Loucy (cell line): ENCODE data around the gene PFDN1.
A peak's percentile ranks its signal among the peaks of the same experiment; 100 is the strongest.

Experiments used
- H2AFZ ChIP-seq: fragments of 200-600 bp; sonication (generic); 2 replicates; pipeline ENCODE4 v1.6.0; 2016; ENCODE audit warnings: antibody characterized with exemption, mild to moderate bottlenecking, low read length, moderate library complexity
- H3F3A ChIP-seq: fragments of 200-600 bp; 2 replicates; pipeline ENCODE4 v1.6.0; 2016; ENCODE audit warnings: antibody characterized with exemption, low read depth, mild to moderate bottlenecking
- H3K27me3 ChIP-seq: fragments of 200-600 bp; sonication (generic); 2 replicates; pipeline ENCODE4 v1.6.1; 2014; ENCODE audit warnings: low read length, mild to moderate bottlenecking; ENCODE audit not compliant: insufficient read depth, poor library complexity, severe bottlenecking
- H3K36me3 ChIP-seq: fragments of 200-600 bp; sonication (generic); 2 replicates; pipeline ENCODE4 v1.6.1; 2016; ENCODE audit warnings: low read length; ENCODE audit not compliant: insufficient read depth
- H3K4me1 ChIP-seq: fragments of 200-600 bp; sonication (generic); 2 replicates; pipeline ENCODE4 v1.5.1; 2014; ENCODE audit warnings: low read length, mild to moderate bottlenecking; ENCODE audit not compliant: insufficient read depth, poor library complexity, severe bottlenecking
- H3K4me2 ChIP-seq: fragments of 200-600 bp; sonication (generic); 2 replicates; pipeline ENCODE4 v1.6.0; 2014; ENCODE audit warnings: antibody characterized with exemption, low read length, low read depth, mild to moderate bottlenecking; ENCODE audit not compliant: poor library complexity, severe bottlenecking
- H3K4me3 ChIP-seq: fragments of 200-600 bp; sonication (generic); 2 replicates; pipeline ENCODE4 v1.5.1; 2014; ENCODE audit warnings: low read length, mild to moderate bottlenecking, mixed read lengths; ENCODE audit not compliant: poor library complexity, severe bottlenecking
- H3K79me2 ChIP-seq: fragments of 200-600 bp; sonication (generic); 2 replicates; pipeline ENCODE4 v1.6.1; 2014; ENCODE audit warnings: low read length; ENCODE audit not compliant: insufficient read depth
- H3K9ac ChIP-seq: fragments of 200-600 bp; sonication (generic); 2 replicates; pipeline ENCODE4 v1.6.0; 2014; ENCODE audit warnings: mild to moderate bottlenecking, low read depth, low read length, moderate library complexity; ENCODE audit not compliant: poor library complexity, severe bottlenecking
- H3K9me2 ChIP-seq: fragments of 200-600 bp; sonication (generic); replicated peaks from 2 replicates; pipeline ENCODE4 v1.6.1; 2016; ENCODE audit warnings: low read depth, low read length, mixed read lengths
- H3K9me3 ChIP-seq: fragments of 200-600 bp; sonication (generic); 2 replicates; pipeline ENCODE4 v1.6.1; 2014; ENCODE audit warnings: mild to moderate bottlenecking, antibody characterized with exemption, low read length, low read depth; ENCODE audit not compliant: insufficient read depth
- H4K20me1 ChIP-seq: fragments of 200-600 bp; sonication (generic); 2 replicates; pipeline ENCODE4 v1.6.0; 2014; ENCODE audit warnings: antibody characterized with exemption, low read length, mild to moderate bottlenecking; ENCODE audit not compliant: insufficient read depth, poor library complexity, severe bottlenecking
- CTCF ChIP-seq: fragments of 200-600 bp; sonication (generic); conservative IDR thresholded peaks from 2 replicates; pipeline ENCODE4 v1.5.1; 2014; ENCODE audit warnings: mild to moderate bottlenecking, antibody characterized with exemption, low read length
- EZH2phosphoT487 ChIP-seq: fragments of 200-600 bp; IDR thresholded peaks from 2 replicates; pipeline ENCODE4 v1.6.1; 2018; ENCODE audit warnings: antibody characterized with exemption, mild to moderate bottlenecking, moderate library complexity, borderline replicate concordance

The PFDN1 gene

GRCh38 chr5:140301136-140301535, 1.8 kb downstream of the PFDN1 start:
- peaks cover 49% of the 10 kb centered on the region for H3K79me2 ChIP-seq
- H4K20me1 ChIP-seq = peaks cover 15% of the 10 kb centered on the region
- no peak for TF ChIP-seq EZH2phosphoT487
- TF ChIP-seq CTCF = no peak
- H3K9ac ChIP-seq = peak overlapping the region; percentile 90
- no peaks in the 10 kb centered on the region for H3K36me3 ChIP-seq
- H3F3A ChIP-seq = no peaks in the 10 kb centered on the region
- peak overlapping the region; percentile 78 for H3K4me3 ChIP-seq
- H3K4me2 ChIP-seq = peak overlapping the region; percentile 69
- no peak overlapping the region for H2AFZ ChIP-seq
- H3K9me2 ChIP-seq = no peaks in the 10 kb centered on the region
- peaks cover 37% of the 10 kb centered on the region for H3K4me1 ChIP-seq
- H3K27me3 ChIP-seq = no peaks in the 10 kb centered on the region
- H3K9me3 ChIP-seq = no peaks in the 10 kb centered on the region

- Histone ChIP-seq H3K9me3 (no peaks in the 10 kb centered on the region), H3K4me1 (peaks cover 50% of the 10 kb centered on the region), H3K27me3 (no peaks in the 10 kb centered on the region), H3K36me3 (no peaks in the 10 kb centered on the region), H3K9me2 (no peaks in the 10 kb centered on the region), H4K20me1 (peaks cover 24% of the 10 kb centered on the region), H3K79me2 (peaks cover 68% of the 10 kb centered on the region), H3K4me2 (no peak overlapping the region), H2AFZ (no peak overlapping the region), H3K4me3 (no peak overlapping the region), H3F3A (no peaks in the 10 kb centered on the region), H3K9ac (no peak overlapping the region)
- TF ChIP-seq EZH2phosphoT487 = no peak
- TF ChIP-seq CTCF = no peak
These were observed 3.8 kb downstream of the PFDN1 start for GRCh38 chr5:140299056-140299455.

GRCh38 chr5:140298183-140298601, 4.7 kb downstream of the PFDN1 start:
- Histone ChIP-seq H3K4me2 (peak overlapping the region; percentile 68), H3K4me3 (peak overlapping the region; percentile 56), H3K9me3 (no peaks in the 10 kb centered on the region), H3K9ac (no peak overlapping the region), H3K9me2 (no peaks in the 10 kb centered on the region), H2AFZ (no peak overlapping the region), H3K36me3 (no peaks in the 10 kb centered on the region), H3K79me2 (peaks cover 77% of the 10 kb centered on the region), H3K27me3 (no peaks in the 10 kb centered on the region), H4K20me1 (peaks cover 30% of the 10 kb centered on the region), H3F3A (no peaks in the 10 kb centered on the region), H3K4me1 (peaks cover 51% of the 10 kb centered on the region)
- TF ChIP-seq CTCF (no peak), EZH2phosphoT487 (no peak)
